T-helper 22 cell (primary cell): ENCODE measurements around the gene PHLPP1.

ENCODE experiments used
- DNase-seq: peaks from one replicate; pipeline ENCODE4 v3.0.0-alpha.2; 2020; ENCODE audit warnings: low read depth

Gene PHLPP1

DNA sequence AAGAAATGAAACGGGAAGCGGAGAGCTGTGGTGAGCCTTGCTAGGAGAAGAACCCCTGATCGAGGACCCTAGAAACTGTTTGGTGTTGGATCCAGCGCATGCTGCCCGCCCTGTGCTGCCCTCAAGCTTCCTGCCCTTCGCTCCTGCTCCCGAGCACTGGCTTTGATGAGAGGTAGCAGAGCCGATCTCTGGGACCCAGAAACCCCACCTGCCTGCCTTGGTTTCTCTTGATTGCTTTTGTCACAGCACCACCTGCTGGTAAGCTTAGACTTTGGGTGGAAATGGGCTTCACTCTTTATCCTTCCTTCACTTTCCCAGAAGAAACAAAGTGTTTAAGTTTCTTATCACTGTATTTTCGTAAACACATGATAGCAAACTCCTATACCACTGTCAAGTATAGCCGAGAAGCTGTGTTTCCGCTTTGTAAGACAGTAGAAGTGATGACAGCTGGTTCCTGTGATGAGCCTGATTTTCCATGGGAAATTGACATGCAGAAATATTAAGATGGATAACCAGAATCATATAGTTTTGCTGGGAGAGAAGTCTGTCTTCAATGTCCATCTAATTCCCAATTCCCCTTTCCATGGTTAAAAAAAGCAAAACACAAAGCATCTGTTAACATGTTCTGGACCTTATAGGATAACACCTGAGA, 267.4 kb downstream of the PHLPP1 start:
- no peak for DNase-seq

DNA sequence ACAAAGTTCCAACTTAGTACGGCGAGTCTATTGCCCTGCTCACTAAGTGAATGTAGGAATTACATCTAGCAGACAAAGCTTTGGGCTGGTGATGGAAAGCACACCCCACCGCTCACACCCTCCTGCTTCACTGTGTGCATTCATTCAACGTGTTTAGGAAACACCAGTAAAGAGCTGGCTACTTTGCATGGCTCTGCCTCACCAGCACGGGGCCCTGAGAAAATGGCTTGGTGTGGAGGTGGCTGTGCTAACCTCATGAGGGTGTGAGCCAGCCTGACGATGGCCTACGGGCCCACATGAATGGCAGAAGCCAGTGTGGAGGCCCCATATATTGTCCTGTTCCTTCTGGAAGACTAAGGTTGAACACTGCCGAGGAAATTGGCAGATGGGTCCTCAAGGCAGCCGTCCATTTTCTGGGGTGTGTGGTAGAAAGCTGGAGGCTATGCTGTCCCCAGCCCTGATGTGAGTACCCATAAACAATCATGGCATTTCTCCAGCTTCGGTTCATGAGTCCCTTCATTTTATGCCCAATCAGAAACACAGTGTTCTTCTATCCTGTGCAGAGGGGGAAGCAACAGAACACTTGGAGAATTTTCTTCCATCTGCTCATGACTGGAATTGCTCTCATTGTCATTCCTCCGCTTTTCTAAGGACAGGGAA, 269.4 kb downstream of the PHLPP1 start:
- DNase-seq: no peak

DNA sequence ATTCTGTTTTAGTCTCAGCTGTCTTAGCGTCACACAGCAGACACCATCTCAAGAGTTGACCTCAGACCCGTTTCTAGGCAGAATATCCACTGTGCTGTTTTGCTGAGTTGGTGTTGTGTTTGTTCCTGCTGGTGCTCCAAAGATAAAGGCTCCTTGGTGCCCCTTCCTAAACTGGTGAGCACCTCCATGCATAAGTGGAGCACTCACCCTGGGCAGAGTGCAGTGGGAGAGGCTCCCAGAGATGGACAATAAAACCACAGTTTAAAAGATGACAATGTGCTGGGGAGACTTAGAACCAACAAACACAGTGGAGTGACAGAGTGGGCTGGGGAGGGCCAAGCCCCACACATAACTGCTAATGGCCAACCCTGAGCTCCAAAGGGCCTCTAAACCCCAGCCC, 271.1 kb downstream of the PHLPP1 start:
- DNase-seq: no peak

DNA sequence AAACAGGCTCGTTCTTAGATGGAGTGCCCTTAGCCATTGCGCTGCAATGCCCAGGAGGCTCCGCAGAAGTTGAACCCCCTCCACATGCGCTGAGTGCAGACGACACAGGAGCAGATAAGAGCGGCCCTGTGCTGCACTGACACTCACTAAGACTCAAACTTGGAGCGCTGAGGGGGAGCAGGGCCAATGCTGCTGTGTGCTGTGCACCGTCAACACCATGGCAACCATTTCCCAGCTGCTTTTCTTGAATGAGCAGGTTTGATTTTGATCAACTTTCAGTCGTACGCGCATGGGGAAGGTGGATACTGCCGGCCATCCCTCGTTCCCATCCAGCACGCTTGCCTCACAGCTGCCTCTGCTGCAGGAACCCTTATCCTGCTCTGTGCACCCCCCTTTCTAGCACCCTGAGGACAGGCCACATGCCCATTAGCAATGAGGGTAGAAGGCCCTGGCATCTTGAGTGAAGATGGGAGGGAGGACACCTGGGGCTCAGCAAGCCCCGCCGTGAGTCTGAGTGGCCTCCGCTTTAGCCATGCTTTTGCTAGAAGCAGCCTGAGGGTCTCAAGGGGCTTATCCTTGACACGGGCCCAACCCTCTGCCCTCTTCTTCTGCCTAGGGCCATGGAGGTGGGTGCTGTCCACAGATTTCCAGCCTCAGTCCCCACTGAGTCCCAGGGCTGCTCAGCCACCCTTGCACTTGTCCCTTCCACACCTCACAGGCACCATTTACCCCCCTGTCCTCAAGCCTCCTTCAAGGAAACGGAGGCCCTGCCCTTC, 271.9 kb downstream of the PHLPP1 start:
- no peak for DNase-seq

DNA sequence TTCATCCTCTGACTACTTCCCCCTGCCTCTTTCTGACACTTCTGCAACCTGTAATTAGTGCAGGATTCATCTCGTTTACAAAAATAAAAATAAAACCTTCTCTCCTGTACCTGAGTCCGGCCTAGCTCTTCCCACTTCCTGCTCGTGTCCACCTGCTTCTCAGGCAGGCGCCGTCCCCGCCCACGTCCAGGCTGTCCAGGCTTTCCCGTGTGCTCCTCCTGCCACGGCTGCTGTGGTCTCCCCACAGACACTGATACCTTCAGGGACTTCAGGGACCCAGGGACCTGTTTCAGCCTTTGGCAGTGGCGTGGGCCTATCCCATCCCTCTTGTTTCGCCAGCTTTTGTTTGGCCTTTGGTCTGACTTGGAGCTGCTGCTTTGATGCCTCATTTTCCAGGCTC, 272.5 kb downstream of the PHLPP1 start:
- no peak for DNase-seq

DNA sequence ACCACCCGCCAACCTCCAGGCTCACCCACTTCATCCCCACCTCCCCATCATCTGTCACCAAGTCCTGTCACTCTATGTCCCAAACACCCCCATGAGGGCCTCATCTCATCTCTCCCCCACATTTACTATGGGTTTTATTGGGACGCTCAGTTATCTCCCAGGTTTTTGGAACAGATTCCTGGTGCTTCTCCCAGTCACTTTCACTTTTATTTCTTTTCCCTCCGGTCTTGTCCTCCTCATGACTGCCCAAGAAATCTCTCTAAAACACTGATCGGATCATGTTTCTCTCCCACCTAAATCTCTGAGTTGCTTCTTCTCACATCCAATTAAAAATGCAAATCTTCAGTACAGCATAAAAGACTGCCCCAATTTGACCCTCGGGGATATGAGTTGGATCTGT, 273.1 kb downstream of the PHLPP1 start:
- no peak for DNase-seq

DNA sequence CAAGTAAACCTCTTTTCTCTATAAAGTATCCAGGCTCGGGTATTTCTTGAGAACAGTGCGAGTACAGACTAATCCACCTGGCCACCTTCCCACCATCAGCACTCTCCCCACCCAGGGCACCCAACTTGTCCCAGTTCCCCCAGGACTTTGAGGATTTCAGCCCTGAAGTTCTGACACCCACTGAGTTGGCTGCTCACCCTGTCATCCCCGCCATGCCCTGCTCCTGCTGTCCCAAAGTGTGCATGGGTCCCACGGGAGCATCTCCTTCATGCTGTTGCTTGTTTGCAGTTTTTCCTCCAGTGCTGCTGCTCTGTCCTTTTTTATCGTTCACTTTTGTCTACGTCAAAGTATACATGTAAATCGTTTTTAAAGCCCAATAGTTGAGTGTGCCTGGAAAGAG, 273.9 kb downstream of the PHLPP1 start:
- DNase-seq: no peak

DNA sequence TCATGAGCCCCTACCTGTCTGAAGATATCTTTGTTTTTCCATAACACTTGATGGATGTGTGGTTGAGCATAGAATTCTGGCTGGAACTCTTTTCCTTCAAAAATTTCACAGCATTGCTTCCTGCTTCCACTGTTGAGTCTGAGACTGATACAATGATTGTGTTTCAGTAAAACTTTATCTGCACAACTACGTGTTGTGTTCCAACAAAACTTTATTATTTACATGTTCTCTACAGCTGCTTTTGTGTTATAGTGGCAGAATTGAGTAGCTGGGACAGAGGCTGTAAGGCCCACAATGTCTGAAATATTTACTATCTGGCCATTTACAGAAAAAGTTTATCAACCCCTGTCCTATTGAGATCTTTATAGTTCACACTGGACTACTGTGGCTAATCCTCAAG, 275.3 kb downstream of the PHLPP1 start:
- DNase-seq: no peak

DNA sequence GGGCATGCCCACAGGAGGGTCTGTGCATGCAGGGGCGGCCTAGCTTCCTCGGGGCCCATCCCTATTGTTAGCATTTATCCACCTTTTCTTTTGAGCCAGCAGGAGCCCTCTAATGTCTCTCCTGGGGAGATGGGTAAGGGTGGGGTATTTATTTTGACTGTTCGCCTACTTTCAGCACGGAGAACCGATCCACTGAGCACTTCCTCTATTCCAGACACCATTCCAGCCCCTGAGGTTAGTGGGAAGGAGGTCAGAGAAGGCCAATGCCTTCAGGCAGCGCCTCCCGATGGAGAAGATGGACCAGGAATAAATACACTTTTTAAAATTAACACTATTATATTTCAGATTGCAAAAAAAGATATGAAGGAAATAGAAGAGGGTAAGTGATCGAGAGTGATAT, 276.0 kb downstream of the PHLPP1 start:
- DNase-seq: no peak

DNA sequence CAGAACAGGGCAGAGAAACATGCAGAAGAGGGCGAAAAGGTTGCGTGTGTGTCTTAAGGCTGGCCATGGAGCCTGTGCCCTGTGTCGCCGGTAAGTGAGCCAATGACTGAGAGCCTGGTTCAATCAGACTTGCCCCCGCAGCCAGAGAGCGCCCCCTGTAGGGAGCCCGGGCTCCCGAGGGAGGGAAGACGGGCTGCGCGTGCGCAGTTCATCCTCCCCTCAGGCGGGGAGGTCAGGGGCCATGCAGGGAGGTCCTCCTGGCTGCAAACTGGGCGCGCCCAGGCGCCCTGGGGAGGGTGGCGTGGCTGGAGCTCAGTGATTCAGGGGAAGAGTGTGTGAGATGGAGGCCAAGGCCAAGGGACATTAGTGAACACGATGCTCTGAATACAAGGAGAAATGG, 276.6 kb downstream of the PHLPP1 start:
- no peak for DNase-seq

DNA sequence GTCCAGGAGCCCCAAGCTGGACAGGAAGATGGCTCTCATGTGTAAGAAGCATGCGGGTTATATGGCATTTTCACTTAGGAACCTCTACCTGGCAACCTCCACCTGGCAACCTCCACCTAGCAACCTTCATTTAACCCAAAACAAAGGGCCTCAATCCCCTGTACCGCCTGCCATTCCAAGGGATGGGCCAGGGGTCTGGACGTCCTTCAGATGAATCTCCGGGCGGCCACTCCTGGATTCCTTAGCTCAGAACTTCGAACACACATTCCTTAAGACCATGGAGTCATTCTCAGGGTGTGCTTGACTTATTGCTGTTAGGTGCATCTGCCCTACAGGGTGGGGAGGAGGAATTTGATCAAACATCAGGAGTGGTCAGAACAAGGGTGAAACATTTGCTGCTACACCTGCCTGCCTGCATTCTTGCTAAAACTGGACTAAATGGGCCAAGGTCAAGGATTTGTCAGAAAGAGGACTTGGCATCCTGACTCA, 277.6 kb downstream of the PHLPP1 start:
- no peak for DNase-seq

DNA sequence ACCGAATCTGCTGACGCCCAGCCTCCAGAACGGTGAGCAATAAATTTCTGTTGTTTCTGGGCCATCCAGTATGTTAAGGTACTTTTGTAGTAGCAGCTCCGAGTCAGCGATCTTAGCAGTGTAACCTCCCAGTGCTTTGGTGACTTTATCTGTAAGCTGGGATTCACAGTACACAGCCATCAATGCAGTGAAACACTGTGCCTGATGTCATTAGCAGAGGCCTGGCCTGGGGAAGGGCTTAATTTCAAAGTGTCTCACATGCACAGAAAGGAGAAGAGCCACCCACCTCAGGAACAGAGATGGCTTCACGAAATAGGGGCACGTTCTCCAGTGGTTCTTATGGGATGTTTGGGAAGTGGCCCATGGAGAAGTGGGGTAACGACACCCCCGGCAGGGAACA, 281.2 kb downstream of the PHLPP1 start:
- DNase-seq: no peak

DNA sequence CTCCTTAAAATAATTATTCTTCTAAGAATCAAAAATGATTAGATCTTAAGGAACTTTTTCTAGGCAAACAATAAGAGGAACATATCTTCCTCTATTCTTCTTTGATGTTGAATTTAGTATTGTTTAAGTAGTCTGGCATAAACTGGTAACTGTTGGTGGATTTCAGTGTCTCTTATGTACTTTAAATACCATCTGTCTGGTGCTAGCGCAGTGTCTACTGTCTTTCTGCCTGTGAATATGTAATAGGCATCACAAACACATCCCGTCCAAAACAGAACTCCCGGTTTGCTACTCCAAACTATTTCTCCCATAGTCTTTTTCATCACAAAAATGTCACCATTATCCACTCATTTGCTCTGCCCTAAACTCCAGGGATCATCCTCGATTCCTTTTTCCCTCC, 281.7 kb downstream of the PHLPP1 start:
- DNase-seq: no peak

DNA sequence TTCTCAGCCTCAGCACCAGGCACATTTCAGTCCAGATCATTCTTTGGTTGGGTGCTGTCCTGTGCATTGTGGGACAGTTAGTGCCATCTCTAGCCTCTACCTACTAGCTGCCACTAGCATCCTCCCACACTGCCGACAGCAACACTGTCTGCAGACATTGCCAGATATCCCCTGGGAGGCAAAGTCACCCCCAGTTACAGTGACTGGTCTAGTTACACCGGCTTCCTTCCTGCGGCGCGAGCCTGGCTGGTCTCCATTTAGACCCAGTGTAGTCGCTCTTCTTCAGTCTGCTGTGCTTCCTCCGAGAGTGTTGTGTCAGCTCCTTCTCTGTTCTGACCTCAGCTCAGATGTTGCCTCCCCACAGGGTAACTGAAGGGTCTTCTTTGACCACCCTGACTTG, 283.1 kb downstream of the PHLPP1 start:
- no peak for DNase-seq

DNA sequence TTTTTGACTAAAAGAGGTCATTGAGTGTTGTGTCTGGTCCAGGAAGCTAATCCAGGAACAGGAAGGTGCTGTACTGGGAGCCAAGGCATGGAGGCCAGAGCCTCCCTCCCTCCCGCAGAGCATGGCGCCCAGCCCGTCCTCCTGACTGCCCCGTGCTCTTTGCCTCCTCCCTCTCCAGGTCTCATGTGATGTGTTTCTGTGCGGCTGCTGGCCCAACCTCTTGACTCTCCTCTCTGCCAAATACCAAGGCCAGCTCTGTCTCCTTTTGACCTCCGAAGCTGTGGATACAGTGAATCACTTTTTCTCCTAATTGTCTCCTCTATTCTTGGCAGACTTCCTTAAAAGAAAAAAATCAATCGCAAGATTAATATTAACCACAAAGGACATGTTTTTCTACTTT, 284.1 kb downstream of the PHLPP1 start:
- DNase-seq: no peak

DNA sequence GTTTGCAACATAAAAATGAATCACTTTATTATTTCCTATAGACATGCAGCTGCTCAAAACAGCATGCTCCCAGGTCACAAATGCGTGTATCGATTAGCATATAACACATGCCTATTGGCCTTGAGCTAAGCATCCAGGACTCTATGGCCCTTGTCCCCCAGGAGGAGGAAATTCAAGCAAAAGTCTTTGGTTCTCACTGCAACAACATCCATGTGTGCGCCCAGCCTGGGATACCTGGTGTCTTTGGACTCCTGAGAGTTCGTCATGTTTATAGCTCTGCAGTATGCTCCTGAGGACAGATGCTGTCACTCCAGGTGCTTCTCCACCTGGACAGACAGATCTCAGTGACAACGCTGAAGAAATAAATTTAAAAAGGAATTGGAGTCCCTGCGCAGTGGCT, 284.6 kb downstream of the PHLPP1 start:
- no peak for DNase-seq

DNA sequence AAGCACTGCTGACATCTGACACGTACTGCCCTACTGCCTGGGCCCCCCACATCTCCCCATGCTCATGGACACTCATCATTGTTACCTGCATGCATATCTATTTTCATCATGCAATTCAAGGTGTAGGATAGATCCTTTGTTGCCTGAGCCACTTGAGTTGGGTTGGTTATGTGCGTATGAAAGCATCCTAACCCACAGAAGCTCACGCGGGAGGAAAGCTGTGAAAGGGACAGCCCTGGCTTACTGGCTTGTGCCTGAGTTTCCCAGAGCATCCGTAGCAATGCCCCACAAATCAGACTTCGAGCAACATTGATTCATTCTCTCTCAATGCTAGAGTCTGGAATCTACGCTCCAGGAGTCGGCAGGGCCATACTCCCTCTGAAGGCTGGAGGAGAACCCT, 285.5 kb downstream of the PHLPP1 start:
- DNase-seq: no peak

DNA sequence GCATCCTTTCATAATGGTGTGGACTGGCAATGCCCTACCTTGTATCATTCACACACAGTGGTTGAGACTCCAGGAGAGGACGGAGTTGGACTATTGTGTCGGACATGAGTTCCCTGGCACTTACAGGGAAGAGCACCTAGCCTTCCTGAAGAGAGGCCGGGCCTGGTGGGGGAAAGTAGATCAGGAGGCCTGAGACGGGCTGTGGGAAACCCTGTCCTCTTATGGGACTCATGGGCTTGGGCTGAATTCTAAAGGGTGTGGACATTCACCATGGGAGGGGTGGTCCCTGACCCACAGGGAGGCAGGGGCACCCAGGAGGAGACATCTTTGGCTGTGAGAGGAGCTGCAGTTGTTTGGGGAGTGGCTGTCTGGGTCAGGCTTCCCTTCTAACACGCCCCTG, 286.5 kb downstream of the PHLPP1 start:
- no peak for DNase-seq

DNA sequence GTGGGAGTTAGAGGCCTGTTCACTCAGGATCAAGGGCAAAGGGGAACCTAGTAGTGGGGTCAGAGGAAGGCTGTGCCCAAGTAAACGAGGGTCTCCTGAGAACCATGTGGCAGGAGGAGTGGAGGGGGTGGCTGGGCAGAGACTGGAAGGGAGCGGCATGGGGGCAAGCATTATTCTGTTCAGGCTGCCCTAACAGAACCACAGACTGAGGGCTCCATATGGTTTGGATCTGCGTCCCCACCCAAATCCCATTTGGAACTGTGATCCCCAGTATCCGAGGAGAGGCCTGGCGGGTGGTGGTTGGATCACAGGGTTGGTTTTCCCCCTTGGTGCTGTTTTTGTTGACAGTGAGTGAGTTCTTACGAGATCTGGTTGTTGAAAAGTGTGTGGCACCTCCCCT, 287.0 kb downstream of the PHLPP1 start:
- DNase-seq: no peak

DNA sequence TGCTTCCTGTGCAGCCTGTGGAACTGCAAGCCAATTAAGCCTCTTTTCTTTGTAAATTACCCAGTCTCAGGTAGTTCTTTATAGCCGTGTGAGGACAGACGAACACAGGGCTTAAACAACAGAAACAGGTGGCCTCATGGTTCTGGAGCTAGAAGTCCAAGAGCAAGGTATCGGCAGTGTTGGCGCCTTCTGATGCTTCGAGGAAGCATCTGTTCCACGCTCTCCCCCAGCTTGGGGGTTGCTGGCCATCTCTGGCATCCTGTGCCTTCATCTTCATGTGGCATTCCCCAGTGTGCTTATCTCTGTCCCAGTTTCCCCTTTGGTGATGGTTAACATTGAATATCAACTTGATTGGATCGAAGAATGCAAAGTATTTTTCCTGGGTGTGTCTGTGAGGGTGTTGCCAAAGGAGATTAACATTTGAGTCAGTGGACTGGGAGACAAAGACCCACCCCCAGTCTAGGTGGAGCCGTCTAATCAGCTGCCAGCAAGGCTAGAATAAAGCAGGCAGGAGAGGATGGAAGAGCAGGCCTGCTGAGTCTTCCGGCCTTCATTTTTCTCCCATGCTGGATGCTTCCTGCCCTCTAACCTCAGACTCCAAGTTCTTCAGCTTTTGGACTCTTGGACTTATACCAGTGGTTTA, 287.6 kb downstream of the PHLPP1 start:
- no peak for DNase-seq

DNA sequence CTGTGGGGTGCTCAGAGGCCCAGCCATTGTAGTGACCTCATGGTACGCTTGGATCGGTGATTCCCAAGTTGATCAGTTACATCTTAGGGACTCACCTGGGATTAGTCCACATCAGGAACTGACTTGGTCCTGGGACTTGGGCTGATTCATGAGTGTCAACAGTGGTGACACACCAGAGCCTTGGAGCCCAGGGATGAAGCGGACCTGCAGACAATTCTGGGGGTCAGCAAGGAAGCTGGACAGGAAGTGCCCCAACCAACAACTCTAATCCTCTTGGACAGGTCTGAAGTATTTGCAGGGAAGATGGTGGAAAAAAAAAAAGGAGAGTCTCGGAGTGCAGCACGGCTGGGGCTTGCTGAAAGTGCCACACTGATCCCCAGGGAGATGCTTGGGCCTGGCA, 288.6 kb downstream of the PHLPP1 start:
- DNase-seq: no peak

DNA sequence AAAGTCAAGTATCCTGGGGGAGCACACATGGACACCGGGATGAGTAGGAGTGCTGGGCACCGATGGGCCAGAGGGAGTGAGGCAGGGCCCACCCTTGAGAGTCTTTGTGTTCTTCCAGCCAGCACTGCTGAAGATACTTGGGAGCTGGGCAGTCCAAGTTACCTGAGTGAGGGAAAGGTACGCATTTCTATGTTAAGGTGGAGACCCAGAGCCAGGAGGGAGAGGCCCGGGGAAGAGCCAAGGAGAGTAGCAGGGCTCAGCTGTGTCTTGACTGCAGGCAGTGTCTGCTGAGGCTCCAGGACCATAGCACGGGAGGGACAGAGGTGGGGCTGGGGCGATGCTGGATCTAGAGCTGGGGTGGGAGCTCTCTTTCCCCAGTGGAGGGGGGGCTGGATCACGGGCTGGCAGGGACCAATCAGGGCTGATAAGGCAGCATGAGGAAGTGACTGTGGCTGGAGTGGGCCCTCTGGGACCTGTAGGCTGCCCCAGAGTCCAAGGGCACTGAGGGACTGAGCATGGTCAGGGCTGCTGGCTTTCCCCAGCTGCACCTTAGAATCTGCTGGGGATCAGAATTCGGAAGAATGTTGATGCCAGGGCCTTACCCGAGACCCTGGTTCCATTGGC, 289.2 kb downstream of the PHLPP1 start:
- no peak for DNase-seq
